K562 (cell line): ENCODE data around the gene RRAGD. TPM values are rescaled to one million over a fixed set of nuclear protein-coding genes. Genes with fewer than 3 reads are reported as not detected.

Experiments used
- ATAC-seq: fragments of 200-7000 bp; cut with Tn5 transposase; 3 replicates; pipeline ENCODE4 v1.9.1; 2020; ENCODE audit warnings: moderate library complexity
- BruUV-seq: library from RNA; stranded (reverse); fragments of 400-500 nt; replicated peaks from 2 replicates; lab custom pipeline; 2021; lab: Mats Ljungman, UMichigan
- CTCF ChIA-PET: fragments of 300-600 bp; formaldehyde crosslinking; extraction: SDS; loops from one replicate; lab custom pipeline; 2021; ENCODE audit warnings: low intra/inter-chr PET ratio; lab: Yijun Ruan, JAX
- POLR2A ChIA-PET: fragments of 300-600, 350-650 bp; sonication (Branson Sonifier 250); formaldehyde crosslinking; extraction: SDS; loops from one replicate; lab custom pipeline; 2021; ENCODE audit warnings: antibody characterized with exemption, inconsistent platforms; lab: Yijun Ruan, JAX
- DNase-seq, 4 experiments: peaks; one replicate each; pipeline versions ENCODE4 v3.0.0 to v3.0.0-alpha.2; 2011 to 2018; ENCODE audit warnings: low spot score in 3 of 4, mixed read lengths in 3 of 4; ENCODE audit errors: extremely low read depth in 1 of 4
- FAIRE-seq: peaks from 2 replicates; lab custom pipeline; 2011; peaks lifted over from hg19 to GRCh38; lab: Jason Lieb, UNC
- H2AFZ ChIP-seq: 2 replicates; pipeline ENCODE4 v1.6.0; 2011; ENCODE audit warnings: low read depth, low read length, control low read depth, inconsistent platforms
- H3K27ac ChIP-seq: fragments of 200-600 bp; 3 replicates; pipeline ENCODE4 v1.8.0; 2011; ENCODE audit warnings: low read depth, mild to moderate bottlenecking, control low read depth, inconsistent platforms, low read length, moderate library complexity, mixed read lengths; ENCODE audit errors: extremely low read depth
- H3K27me3 ChIP-seq, 2 experiments: fragments of 300-600 bp in 1 of 2; 2 replicates in 1 of 2; 3 replicates in 1 of 2; pipeline versions ENCODE4 v1.6.0 to v1.8.0; 2011; ENCODE audit warnings: inconsistent platforms in 2 of 2, low read length in 2 of 2, mild to moderate bottlenecking in 1 of 2, mixed read lengths in 1 of 2, moderate library complexity in 1 of 2; ENCODE audit not compliant: control insufficient read depth in 2 of 2, insufficient read depth in 2 of 2
- H3K36me3 ChIP-seq: fragments of 300-600 bp; 3 replicates; pipeline ENCODE4 v1.8.0; 2011; ENCODE audit warnings: mild to moderate bottlenecking, low read length, inconsistent platforms; ENCODE audit not compliant: control insufficient read depth, insufficient read depth
- H3K4me1 ChIP-seq, 2 experiments: fragments of 200-600 bp in 1 of 2; replicated peaks in 1 of 2; 2 replicates in 1 of 2; 3 replicates in 1 of 2; pipeline versions ENCODE4 v1.5.1 to v1.8.0; 2011; ENCODE audit warnings: inconsistent platforms in 2 of 2, low read length in 2 of 2, mild to moderate bottlenecking in 1 of 2, mixed read lengths in 1 of 2, moderate library complexity in 1 of 2; ENCODE audit not compliant: control insufficient read depth in 2 of 2, insufficient read depth in 2 of 2
- H3K4me2 ChIP-seq: 2 replicates; pipeline ENCODE4 v1.6.1; 2011; ENCODE audit warnings: low read length, control low read depth, inconsistent platforms, mixed read lengths; ENCODE audit not compliant: insufficient read depth
- H3K4me3 ChIP-seq: fragments of 200-600 bp; sonication (generic), shearing (Covaris generic); 2 replicates; pipeline ENCODE4 v1.5.1; 2016; ENCODE audit warnings: control low read depth, inconsistent platforms
- H3K79me2 ChIP-seq: fragments of 200-600 bp; 3 replicates; pipeline ENCODE4 v1.8.0; 2011; ENCODE audit warnings: low read length, inconsistent platforms; ENCODE audit not compliant: control insufficient read depth, insufficient read depth
- H3K9ac ChIP-seq, 2 experiments: 2 replicates each; pipeline versions ENCODE4 v1.6.0 to v1.6.1; 2011; ENCODE audit warnings: low read depth in 2 of 2, low read length in 2 of 2, control low read depth in 1 of 2, inconsistent platforms in 1 of 2, mild to moderate bottlenecking in 1 of 2, mixed read lengths in 1 of 2; ENCODE audit not compliant: insufficient read depth in 1 of 2
- H3K9me1 ChIP-seq: one replicate; pipeline ENCODE4 v1.6.0; 2011; ENCODE audit warnings: inconsistent platforms, mild to moderate bottlenecking, low read length, moderate library complexity; ENCODE audit not compliant: control insufficient read depth, insufficient read depth
- H3K9me3 ChIP-seq: replicated peaks from 2 replicates; pipeline ENCODE4 v1.5.1; 2011; ENCODE audit warnings: low read depth, low read length, inconsistent platforms; ENCODE audit not compliant: control insufficient read depth, insufficient read depth
- H4K20me1 ChIP-seq: replicated peaks from 2 replicates; pipeline ENCODE4 v1.6.1; 2011; ENCODE audit warnings: low read length, inconsistent platforms, mixed read lengths; ENCODE audit not compliant: control insufficient read depth, insufficient read depth
- CEBPB ChIP-seq: fragments of 450-650 bp; IDR thresholded peaks from 2 replicates; pipeline ENCODE4 v1.6.1; 2016; ENCODE audit warnings: missing genetic modification characterization, missing compliant biosample characterization
- CEBPG ChIP-seq, 3 experiments: fragments of 200-800 bp in 1 of 3; sonication (Bioruptor generic) in 1 of 3; sonication (generic) in 1 of 3; formaldehyde crosslinking in 1 of 3; IDR thresholded peaks in 2 of 3; conservative IDR thresholded peaks in 1 of 3; 2 replicates each; pipeline versions ENCODE4 v1.6.1 to v1.8.0; 2016 to 2022; ENCODE audit warnings: missing compliant biosample characterization in 2 of 3, missing genetic modification characterization in 2 of 3, mild to moderate bottlenecking in 1 of 3, missing genetic modification reagents in 1 of 3
- DACH1 ChIP-seq: fragments of 450-650 bp; IDR thresholded peaks from 2 replicates; pipeline ENCODE4 v1.6.1; 2018; ENCODE audit not compliant: partially characterized antibody
- KAT2B ChIP-seq: IDR thresholded peaks from one replicate; pipeline ENCODE4 v1.6.1; 2012; ENCODE audit warnings: low read depth, mild to moderate bottlenecking, control low read depth, inconsistent platforms, low read length, moderate library complexity
- RBM15 ChIP-seq: fragments of 200-400 bp; formaldehyde crosslinking; IDR thresholded peaks from 2 replicates; pipeline ENCODE4 v1.6.1; 2018; ENCODE audit warnings: mild to moderate bottlenecking, low read length, moderate library complexity; ENCODE audit not compliant: insufficient read depth
- SFPQ ChIP-seq: fragments of 200-400 bp; formaldehyde crosslinking; IDR thresholded peaks from 2 replicates; pipeline ENCODE4 v1.6.1; 2017; ENCODE audit warnings: mild to moderate bottlenecking, low read depth, low read length, moderate library complexity
- SMC3 ChIP-seq: conservative IDR thresholded peaks from 2 replicates; pipeline ENCODE4 v1.6.1; 2011; ENCODE audit warnings: low read depth, low read length, improper control_type of control experiment; ENCODE audit not compliant: insufficient read depth
- SP2 ChIP-seq: IDR thresholded peaks from 2 replicates; pipeline ENCODE4 v1.6.1; 2011; ENCODE audit warnings: mild to moderate bottlenecking, low read depth, low read length, moderate library complexity; ENCODE audit not compliant: poor library complexity, severe bottlenecking; ENCODE audit errors: extremely low read depth
- ZBTB33 ChIP-seq: sonication (generic); formaldehyde crosslinking; IDR thresholded peaks from 2 replicates; pipeline ENCODE4 v1.8.1; 2023; ENCODE audit warnings: mild to moderate bottlenecking, missing genetic modification reagents
- ZNF174 ChIP-seq: fragments of 250-450 bp; sonication (Bioruptor Pico); IDR thresholded peaks from 2 replicates; pipeline ENCODE4 v1.4.0; 2020; ENCODE audit warnings: mild to moderate bottlenecking
- WGBS: fragments of 100-300 bp; shearing (Covaris generic); methylation state at CpG from one replicate; pipeline ENCODE4 v1.1.6; 2016; ENCODE audit warnings: low coverage, mixed read lengths; ENCODE audit not compliant: insufficient coverage; ENCODE audit errors: missing lambda C conversion rate; 5-methylcytosine and 5-hydroxymethylcytosine counted together
- in situ Hi-C: fragments of 300-500 bp; cut with MboI; formaldehyde crosslinking; loops from 4 replicates; pipeline ENCODE4 v1.15.0; 2018; ENCODE audit warnings: inconsistent platforms, mixed read lengths
- intact Hi-C: fragments of 100-400 bp; cut with micrococcal nuclease; formaldehyde crosslinking; loops from 2 replicates; pipeline ENCODE4 v1.14.2; 2022
- polyA plus RNA-seq, 8 experiments: library from polyadenylated mRNA; depleted of rRNA in 4 of 8; stranded (reverse) in 5 of 8; unstranded in 3 of 8; fragments of >200 nt; fragmentation: Nextera tagmentation in 2 of 8; fragmentation: Illumina TruSeq in 1 of 8; extraction: Ambion mirVana in 2 of 8; extraction: Trizol in 1 of 8; gene quantifications; 2 replicates each; pipeline versions ENCODE4 v1.2.1 to v1.2.3, GENCODE V29; 2011 to 2014; ENCODE audit warnings: inconsistent platforms in 1 of 8, missing spikeins in 1 of 8
- total RNA-seq, 7 experiments: library from RNA; depleted of rRNA in 6 of 7; stranded (reverse); fragments of >200 nt in 6 of 7; fragmentation: Illumina TruSeq in 2 of 7; extraction: Trizol in 2 of 7; gene quantifications; 2 replicates each; pipeline versions ENCODE4 v1.2.1 to v1.2.3, GENCODE V29; 2011 to 2021; ENCODE audit warnings: low replicate concordance in 1 of 7

The RRAGD gene
- total and polyA plus RNA-seq, 9 of the 15 experiments (the other 6 are each of a cell fraction or from before 2014, with no cell fraction given): 0.03 to 0.07 (median 0.04) TPM; not detected in 6

- FAIRE-seq (no peak), ATAC-seq (no peak), DNase-seq (no peak)
- H3K27me3 ChIP-seq: peaks cover 2 to 30% of the 10 kb centered on the region in 2 experiments; a peak in 3 of 5 replicates
- no TSS peak for BruUV-seq
- no peaks in the 10 kb centered on the region for H3K9me3 ChIP-seq
- H3K36me3 ChIP-seq: no peaks in the 10 kb centered on the region
- ChIA-PET CTCF (no interaction called here), POLR2A (interaction anchor here (0.7 to 1.0 kb wide), 3 partner anchors 12 to 1056 kb away, joined by 3 read pairs; no protein-coding TSS in a partner anchor)
- no peak overlapping the region for H2AFZ ChIP-seq
- intact Hi-C loops: no loop called here
- H3K79me2 ChIP-seq: no peaks in the 10 kb centered on the region
- no peaks in the 10 kb centered on the region for H3K9me1 ChIP-seq
- H4K20me1 ChIP-seq: 0 out of 2 replicates have a peak, but pooled peaks cover 4% of the 10 kb centered on the region
- in situ Hi-C loops: no loop called here
- no peak overlapping the region for H3K4me3 ChIP-seq
- H3K4me2 ChIP-seq: no peak overlapping the region
- no peak for TF ChIP-seq CEBPG (CRISPR knock-in tag; IDR thresholded peaks at IDR 0.05)
- 0 out of 4 replicates have a peak, but pooled peaks of 1 of the 2 experiments have one; percentile 15 for TF ChIP-seq CEBPG (tag; conservative IDR thresholded peaks at IDR 0.05 in 1 of 2, IDR thresholded peaks at IDR 0.05 in 1 of 2)
- TF ChIP-seq CEBPB: peak; percentile 23; the same call in 1 of the 2 replicates
- no peak for TF ChIP-seq SP2
- TF ChIP-seq RBM15: no peak
- H3K27ac ChIP-seq: no peak overlapping the region
- H3K4me1 ChIP-seq: no peaks in the 10 kb centered on the region
- WGBS: 0% methylated on average over 6 of the region's 6 CpGs
- H3K9ac ChIP-seq: no peak overlapping the region
Observed at GRCh38 chr6:89400912-89401399, 11.1 kb downstream of the RRAGD start.

GRCh38 chr6:89400050-89400449 lies 12.0 kb downstream of the RRAGD start:
- Histone ChIP-seq H3K27me3 (peaks cover 0 to 26% of the 10 kb centered on the region in 2 experiments; a peak in 3 of 5 replicates), H3K36me3 (no peaks in the 10 kb centered on the region), H3K79me2 (no peaks in the 10 kb centered on the region), H3K4me1 (no peaks in the 10 kb centered on the region), H3K4me2 (no peak overlapping the region), H3K9ac (no peak overlapping the region), H4K20me1 (0 out of 2 replicates have a peak, but pooled peaks cover 4% of the 10 kb centered on the region), H3K4me3 (no peak overlapping the region), H2AFZ (no peak overlapping the region), H3K27ac (no peak overlapping the region), H3K9me3 (no peaks in the 10 kb centered on the region), H3K9me1 (no peaks in the 10 kb centered on the region)
- in situ Hi-C loops: no loop called here
- FAIRE-seq (no peak), ATAC-seq (no peak), DNase-seq (no peak)
- ChIA-PET CTCF (no interaction called here), POLR2A (interaction anchor here (0.8 kb wide), 1 partner anchor 47 kb away, joined by 3 read pairs; the partner anchor contains the start of gene UBE2J1)
- no TSS peak for BruUV-seq
- intact Hi-C loops: no loop called here
- no peak for TF ChIP-seq SFPQ
- TF ChIP-seq DACH1: no peak
- TF ChIP-seq SMC3: no peak
- TF ChIP-seq ZNF174 (CRISPR knock-in tag): no peak
- no peak for TF ChIP-seq KAT2B
- no peak for TF ChIP-seq ZBTB33 (CRISPR knock-in tag)
- 4% methylated on average over 3 of the region's 3 CpGs for WGBS
